Measurements from ENCODE around the gene DCAF6.

DCAF6 gene

DNA sequence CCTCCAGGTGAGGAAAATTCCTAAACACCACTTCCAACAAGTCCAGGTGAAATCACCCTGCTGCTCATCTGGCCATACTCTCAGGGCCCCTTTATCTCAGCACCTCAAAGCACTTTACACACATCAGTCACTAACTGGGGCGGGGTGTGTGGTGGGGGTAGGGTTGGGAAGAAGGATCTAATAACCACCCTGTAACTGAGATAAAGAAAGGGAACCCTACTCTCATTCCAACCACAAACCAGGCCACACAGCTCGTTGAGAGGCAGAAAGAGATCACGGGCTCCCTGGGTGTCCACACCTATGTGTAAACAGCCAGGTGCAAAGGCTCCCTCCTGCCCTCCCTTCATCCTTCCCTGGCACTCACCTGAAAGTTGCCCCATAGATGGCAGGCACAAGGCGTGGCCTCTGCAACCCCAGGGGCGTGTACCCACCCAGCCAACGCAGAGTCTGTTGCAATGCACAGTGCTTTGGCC, 179.9 kb downstream of the DCAF6 start:
- DNase-seq (ENCODE audit: insufficient read length, low spot score) (no peak), FAIRE-seq (no peak)
- TF ChIP-seq POU2F2 (IDR thresholded peaks at IDR 0.05; ENCODE audit: low read depth, low read length) (no peak), POLR2AphosphoS5 (IDR thresholded peaks at IDR 0.05; ENCODE audit: low read depth, low read length) (no peak), SPI1 (IDR thresholded peaks at IDR 0.05; ENCODE audit: low read depth, low read length) (no peak), PAX5 (IDR thresholded peaks at IDR 0.05; ENCODE audit: insufficient read depth, low read length, severe bottlenecking) (no peak), POLR2A (IDR thresholded peaks at IDR 0.05; ENCODE audit: low read depth, low read length) (no peak), TAF1 (IDR thresholded peaks at IDR 0.05; ENCODE audit: low read depth, low read length) (no peak)

DNA sequence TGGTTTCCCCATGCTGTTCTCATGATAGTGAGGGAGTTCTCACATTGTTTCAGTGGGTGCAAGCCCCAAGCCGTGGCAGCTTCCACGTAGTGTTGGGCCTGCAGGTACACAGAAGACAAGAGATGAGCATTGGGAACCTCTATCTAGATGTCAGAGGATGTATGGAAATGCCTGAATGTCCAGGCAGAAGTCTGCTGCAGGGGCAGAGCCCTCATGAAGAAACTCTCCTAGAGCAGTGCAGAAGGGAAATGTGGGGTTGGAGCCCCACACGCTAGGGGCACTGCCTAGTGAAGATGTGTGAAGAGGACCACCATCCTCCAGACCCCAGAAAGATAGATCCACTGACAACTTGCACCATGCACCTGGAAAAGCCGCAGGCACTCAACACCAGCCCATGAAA, 183.3 kb downstream of the DCAF6 start:
- TF ChIP-seq SPI1 (IDR thresholded peaks at IDR 0.05; ENCODE audit: low read depth, low read length) (no peak), POU2F2 (IDR thresholded peaks at IDR 0.05; ENCODE audit: low read depth, low read length) (no peak), TAF1 (IDR thresholded peaks at IDR 0.05; ENCODE audit: low read depth, low read length) (no peak), PAX5 (IDR thresholded peaks at IDR 0.05; ENCODE audit: insufficient read depth, low read length, severe bottlenecking) (no peak), POLR2AphosphoS5 (IDR thresholded peaks at IDR 0.05; ENCODE audit: low read depth, low read length) (no peak), POLR2A (IDR thresholded peaks at IDR 0.05; ENCODE audit: low read depth, low read length) (no peak)
- no peak for FAIRE-seq
- no peak for DNase-seq (ENCODE audit: insufficient read length, low spot score)

DNA sequence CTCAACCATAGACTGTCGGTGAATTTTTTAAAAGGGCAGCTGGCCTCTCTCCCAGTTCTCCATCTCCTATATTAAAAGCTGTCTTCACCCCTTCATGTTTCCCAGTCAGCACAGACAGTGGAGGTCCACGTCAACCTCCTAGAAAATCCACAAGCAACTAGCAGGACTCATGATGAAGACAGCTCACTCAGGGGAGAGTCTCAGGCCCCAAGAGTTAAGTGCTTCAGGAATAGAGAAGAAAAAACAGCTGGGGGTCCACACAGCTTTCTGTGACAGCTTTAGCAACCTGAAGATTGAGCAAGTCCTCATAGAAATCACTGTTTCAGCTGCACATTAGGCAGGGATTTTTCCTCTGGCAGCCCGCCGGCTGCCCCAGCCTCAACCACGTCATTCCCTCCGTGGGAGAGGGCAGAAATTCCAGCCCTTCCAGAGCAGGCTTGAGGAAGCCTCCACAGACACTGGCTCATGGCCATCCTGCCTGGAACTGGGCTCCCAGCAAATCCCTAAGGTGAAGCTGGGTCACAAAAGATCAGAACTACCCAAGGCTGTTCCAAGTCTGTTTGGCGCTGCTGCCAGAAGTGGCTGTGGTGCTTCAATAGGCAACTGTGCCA, 185.0 kb downstream of the DCAF6 start:
- no peak for TF ChIP-seq PAX5 (IDR thresholded peaks at IDR 0.05; ENCODE audit: insufficient read depth, low read length, severe bottlenecking)
- no peak for FAIRE-seq
- DNase-seq (ENCODE audit: insufficient read length, low spot score) = no peak

DNA sequence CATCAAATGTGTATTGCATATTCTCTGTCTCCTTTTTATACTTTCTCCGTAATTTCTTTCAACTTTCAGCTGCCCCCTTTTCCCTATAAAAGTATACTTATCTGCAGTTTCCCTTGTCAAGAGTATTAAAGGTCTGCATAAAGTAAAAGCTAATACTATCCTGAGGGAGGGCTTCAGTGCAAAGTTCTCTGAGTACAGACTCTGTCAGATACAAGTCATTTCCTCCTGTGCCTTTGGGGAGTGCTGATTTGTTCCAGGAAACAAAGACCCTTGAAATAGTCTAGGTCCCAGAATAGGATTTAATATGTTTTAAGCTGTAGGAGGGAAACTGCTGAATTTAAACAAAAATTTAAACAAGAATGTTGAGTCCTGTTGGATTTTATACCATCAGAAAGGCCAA, 188.6 kb downstream of the DCAF6 start:
- FAIRE-seq (no peak), DNase-seq (ENCODE audit: insufficient read length, low spot score) (no peak)
- no peak for TF ChIP-seq TAF1 (IDR thresholded peaks at IDR 0.05; ENCODE audit: low read depth, low read length)
- no peak for TF ChIP-seq POLR2AphosphoS5 (IDR thresholded peaks at IDR 0.05; ENCODE audit: low read depth, low read length)
- no peak for TF ChIP-seq SPI1 (IDR thresholded peaks at IDR 0.05; ENCODE audit: low read depth, low read length)
- TF ChIP-seq PAX5 (IDR thresholded peaks at IDR 0.05; ENCODE audit: insufficient read depth, low read length, severe bottlenecking) = no peak
- no peak for TF ChIP-seq POLR2A (IDR thresholded peaks at IDR 0.05; ENCODE audit: low read depth, low read length)
- TF ChIP-seq POU2F2 (IDR thresholded peaks at IDR 0.05; ENCODE audit: low read depth, low read length) = no peak
